ENCODE measurements around the gene LTBP4.
"Not testable (repeated sequence)": the region's sequence is repeated elsewhere in the genome, so short reads cannot be mapped to it uniquely, and the experiment has no call there.

LTBP4 gene

DNA sequence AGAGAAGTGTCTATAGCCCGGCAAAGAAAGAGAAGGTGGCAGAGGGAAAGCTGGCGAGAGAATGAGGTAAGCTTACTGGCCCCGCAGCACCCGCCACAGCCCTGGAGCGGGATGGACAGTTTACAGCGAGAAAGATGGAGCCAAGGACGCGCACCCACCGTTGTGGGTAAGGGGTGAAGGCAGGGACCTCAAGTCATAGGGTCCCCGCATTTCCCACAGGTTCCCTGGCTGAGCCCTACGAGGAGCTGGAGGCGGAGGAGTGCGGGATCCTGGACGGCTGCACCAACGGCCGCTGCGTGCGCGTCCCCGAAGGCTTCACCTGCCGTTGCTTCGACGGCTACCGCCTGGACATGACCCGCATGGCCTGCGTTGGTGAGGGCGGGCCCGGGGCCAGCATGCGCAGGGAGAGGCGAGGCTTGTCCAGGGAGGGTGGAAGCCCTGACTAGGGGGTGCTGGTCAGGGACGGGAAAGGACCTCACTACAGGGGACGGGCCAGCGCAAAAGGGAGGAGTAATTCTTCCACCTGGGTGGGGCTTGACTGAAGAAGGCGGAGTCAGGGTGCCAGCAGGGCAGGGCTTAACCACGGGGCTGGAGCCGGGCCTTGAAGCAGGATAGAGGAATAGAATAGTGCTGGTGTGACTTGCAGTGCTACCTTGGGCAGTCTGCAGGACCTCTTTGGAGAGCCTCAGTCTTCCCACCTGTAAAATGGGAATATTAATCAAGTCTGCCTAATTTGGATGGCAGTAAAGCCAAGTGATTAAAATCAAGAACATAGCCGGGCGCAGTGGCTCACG is 26.5 kb downstream of the LTBP4 start:
- DNase-seq (ENCODE audit: low read depth, low spot score), result peak; percentile 40

DNA sequence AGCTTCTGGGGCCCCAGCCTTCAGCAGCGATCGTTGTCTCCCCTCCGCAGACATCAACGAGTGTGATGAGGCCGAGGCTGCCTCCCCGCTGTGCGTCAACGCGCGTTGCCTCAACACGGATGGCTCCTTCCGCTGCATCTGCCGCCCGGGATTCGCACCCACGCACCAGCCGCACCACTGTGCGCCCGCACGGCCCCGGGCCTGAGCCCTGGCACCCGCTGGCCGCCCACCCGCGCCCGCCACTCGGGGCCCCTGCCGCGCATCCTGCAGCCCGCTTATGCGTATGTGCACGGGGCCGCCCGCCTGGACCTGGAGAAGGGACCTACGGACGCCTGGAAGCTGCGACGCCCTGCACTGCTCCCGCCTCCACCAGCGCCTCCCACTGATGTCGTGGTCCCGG is 28.2 kb downstream of the LTBP4 start:
- DNase-seq (ENCODE audit: low read depth, low spot score), result no peak

DNA sequence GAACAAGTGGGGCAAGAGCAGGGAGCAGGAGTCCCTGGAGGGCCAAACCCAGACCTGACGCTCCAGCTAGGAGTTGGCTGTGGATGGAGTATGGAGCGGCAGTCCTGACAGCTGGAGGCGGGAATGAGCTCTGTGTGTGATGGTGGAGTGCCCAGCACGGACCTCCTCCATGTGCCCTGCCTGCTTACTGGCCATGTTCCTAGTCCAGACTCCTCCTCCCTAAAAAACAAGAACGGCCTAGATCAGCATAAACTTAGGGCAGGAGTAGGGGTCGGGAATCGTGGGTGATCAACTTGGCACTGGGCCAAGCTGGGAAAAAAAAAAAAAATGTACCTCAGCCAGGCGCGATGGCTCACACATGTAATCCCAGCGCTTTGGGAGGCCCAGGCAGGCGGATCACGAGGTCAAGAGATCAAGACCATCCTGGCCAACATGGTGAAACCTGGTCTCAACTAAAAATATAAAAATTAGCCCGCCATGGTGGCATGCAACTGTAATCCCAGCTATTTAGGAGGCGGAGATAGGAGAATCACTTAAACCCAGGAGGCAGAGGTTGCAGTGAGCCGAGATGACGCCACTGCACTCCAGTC is 29.5 kb downstream of the LTBP4 start:
- DNase-seq (ENCODE audit: low read depth, low spot score), result peak; percentile 22

DNA sequence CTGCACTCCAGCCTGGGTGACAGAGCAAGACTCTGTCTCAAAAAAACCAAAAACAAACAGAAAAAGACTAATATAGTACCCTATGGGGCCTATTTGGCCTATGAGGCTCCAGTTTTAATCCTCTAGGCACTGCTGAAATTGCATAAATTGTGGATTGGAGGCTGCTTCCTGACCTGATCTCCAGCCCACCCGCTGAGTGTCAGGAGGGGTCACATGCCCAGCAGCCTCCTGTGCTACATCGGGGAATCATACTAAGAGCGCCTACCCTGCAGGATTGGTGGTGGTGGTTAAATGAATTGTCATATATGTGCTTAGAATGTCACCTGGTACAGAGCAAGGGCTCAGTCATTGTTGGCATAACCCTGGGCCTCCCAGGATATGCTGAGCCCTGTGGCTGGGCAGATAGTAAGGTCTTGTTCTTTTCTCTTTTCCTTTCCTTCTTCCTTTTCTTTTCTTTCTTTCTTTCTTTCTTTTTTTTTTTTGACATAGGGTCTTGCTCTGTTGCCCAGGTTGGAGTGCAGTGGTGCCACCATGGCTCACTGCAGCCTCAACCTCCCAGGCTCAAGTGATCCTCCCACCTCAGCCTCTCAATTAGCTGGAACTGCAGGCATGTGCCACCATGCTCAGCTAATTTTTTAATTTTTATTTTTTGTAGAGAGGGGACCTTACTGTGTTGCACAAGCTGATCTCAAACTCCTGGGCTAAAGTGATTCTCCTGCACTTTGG is 31.3 kb downstream of the LTBP4 start:
- peak; percentile 70 for DNase-seq (ENCODE audit: low read depth, low spot score)

DNA sequence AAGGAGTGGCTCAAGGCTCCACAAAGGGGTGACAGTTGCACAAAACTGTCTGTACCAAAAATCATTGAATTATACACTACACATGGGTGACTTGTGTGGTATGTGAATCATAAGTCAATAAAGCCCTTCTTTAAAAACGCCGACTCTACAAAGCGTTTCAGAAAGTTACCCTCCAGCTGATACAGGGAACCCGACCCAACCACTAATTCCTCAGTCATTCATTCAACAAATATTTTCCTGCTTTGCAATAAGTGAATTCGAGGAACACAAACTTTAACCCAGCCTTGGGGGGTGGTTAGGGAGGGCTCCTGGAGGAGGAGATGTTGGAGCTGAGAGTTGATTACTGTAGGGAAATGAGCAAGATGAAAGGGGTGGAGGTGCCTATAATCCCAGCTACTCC is 32.0 kb downstream of the LTBP4 start:
- DNase-seq (ENCODE audit: low read depth, low spot score), result no peak

DNA sequence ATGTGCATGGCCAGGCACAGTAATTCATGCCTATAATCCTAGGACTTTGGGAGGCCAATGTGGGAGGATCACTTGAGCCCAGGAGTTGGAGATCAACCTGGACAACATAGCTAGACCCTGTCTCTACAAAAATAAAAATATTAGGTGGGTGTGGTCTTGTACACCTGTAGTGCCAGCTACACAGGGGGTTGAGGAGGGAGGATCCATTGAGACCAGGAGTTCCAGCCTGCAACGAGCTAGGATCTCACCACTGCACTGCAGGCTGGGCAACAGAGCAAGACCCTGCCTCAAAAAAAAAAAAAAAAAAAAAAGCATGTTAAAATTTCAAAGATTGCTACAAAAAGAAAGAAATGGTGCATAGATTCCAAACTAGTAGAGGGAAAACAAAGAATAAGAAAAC is 37.2 kb downstream of the LTBP4 start:
- no peak for DNase-seq (ENCODE audit: low read depth, low spot score)

DNA sequence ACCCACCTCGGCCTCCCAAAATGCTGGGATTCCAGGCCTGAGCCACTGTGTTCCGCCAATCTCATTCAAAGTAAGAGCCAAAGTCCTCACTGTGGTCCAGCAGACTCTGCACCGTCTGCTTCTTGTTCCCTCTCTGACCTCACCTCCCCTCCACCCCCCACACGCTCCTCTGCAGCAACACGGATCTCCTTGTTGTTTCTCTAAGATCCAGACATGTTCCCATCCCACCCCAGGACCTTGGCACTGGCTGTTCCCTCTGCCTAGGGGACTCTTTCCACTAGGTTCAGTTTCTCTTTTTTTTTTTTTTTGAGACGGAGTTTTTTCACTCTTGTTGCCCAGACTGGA is 38.4 kb downstream of the LTBP4 start:
- DNase-seq (ENCODE audit: low read depth, low spot score), result no peak

DNA sequence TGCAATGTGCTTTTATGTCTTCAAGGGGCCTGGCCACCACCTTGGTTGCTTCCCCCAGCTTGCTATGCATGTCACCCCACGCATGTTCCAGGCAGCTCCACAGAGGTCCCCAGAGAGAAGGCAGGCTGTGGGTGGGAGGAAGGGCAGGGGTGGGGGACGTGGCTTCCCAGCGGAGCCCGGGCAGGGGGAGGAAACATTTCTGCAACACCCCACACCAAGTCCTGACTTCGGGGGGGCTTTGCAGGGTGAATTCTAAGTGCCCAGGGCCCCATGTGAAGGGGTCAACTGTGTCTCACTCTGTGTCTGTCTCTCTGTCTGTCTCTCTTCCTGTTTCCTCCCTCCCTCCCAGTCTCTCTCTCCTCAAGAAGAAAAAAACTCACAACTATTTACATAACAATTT is 39.6 kb downstream of the LTBP4 start:
- no peak for DNase-seq (ENCODE audit: low read depth, low spot score)

DNA sequence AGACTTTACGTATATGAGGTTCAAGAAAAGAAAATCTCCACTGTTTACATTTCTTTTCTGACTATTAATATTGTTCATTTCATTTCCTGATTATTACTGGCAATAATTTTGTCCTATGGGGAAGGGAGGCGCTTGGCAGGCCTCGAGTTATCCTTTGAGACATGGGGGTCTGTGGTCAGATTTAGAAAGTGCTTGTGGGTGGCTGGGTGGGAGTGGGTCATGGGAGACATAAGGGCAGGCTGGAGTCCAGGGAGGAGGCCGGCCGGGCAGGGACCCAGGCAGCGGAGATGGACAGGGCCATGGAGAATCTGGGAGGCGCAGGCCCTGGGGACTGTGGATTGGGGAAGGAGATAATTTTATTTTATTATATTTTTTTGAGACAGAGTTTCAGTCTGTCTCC is 40.1 kb downstream of the LTBP4 start:
- no peak for DNase-seq (ENCODE audit: low read depth, low spot score)

DNA sequence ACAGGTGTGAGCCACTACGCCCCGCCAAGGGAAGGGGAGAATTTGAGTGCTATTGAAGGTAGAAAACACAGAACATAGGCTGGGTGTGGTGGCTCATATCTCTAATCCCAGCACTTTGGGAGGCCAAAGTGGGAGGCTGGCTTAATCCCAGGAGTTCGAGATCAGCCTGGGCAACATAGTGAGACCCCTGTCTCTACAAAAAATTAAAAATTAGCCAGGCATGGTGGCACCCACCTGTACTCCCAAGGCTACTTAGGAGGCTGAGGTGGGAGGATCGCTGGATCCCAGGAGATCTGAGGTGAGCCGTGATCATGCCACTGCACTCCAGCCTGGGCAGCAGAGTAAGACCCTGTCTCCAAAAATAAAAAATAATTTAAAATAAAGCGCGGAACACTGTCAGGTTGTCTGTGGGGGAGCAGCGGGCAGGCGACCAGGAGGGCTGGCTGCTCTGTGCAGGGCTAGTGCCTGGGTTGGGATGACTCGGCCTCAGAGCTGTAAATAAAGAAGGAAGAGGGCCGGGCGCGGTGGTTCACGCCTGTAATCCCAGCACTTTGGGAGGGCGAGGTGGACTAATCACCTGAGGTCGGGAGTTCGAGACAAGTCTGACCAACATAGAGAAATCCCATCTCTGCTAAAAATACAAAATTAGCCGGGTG is 41.0 kb downstream of the LTBP4 start:
- no peak for DNase-seq (ENCODE audit: low read depth, low spot score)

DNA sequence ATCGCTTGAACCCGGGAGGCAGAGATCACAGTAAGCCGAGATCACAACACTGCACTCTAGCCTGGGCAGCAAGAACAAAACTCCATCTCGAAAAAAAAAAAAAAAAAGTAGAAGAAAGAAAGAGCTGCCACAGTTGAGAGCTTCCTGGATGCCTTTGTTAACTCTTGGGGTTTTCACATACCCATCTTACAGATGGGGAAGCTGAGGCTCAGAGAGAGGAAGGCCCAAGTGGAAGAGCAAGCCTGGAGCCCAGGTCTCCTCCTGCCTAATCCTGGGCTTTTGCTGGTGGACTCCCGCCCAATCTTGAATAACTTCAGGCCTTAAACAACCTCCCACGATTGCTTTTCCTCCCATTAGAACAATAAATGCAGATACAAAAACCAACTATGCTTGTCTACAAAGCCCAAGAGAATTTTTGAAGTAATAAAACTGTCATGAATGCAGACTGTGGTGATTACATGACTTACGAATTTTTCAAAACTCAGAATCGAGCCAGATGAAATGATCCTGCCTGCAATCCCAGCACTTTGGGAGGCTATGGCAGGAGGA is 41.7 kb downstream of the LTBP4 start:
- DNase-seq (ENCODE audit: low read depth, low spot score), result no peak

DNA sequence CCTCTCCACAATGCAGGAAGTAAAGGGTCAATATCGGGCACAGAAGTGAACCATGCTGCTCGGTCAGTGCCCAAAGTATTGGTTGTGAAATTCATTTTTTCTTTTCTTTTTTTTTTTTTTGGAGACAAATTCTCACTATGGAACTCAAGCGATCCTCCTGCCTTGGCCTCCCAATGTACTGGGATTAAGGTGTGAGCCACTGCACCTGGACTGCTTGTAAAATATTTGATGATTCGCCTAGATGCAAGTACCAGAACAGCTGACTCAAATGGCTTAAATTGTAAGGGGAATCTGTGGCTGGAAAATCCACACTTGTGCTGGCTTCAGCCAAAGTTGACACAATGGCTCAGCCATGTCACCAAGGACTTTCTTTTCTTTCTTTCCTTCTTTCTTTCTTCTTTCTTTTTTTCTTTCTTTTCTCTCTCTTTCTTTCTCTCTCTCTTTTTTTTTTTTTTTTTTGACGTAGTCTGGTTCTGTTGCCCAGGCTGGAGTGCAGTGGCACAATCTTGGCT is 45.6 kb downstream of the LTBP4 start:
- DNase-seq (ENCODE audit: low read depth, low spot score), result no peak

DNA sequence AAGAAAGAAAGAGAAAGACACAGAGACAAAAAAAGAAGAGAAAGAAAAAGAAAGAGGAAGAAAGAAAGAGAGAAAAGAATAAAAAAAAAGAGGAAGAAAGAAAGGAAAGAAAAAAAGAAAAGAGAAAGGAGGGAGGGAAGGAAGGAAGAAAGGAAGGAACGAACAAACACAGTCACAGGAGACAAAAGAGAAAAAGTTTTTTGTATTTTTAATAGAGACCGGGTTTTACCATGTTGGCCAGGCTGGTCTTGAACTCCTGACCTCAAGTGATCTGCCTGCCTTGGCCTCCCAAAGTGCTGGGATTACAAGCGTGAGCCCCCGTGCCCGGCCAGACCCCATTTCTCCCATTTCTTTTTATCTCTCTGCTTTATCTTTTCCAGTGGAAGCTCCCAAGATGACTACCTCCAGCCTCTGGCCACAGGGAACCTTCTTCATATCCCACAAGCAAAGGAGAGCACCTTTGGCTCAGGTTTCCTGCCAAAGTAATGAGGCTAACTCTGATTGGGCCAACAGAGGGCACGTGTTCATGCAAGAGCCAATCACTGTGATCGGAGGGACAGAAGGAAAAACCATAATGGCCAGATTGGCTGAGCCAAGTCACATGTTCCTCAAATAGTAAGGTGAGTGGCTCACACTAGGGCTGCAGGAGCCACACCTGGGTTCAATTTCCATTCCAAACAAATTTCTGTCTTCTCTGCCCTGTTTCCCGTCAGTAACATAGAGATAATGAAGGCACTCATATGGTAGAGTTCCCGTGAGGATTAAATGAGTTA is 48.9 kb downstream of the LTBP4 start:
- not testable (repeated sequence) for DNase-seq (ENCODE audit: low read depth, low spot score)

DNA sequence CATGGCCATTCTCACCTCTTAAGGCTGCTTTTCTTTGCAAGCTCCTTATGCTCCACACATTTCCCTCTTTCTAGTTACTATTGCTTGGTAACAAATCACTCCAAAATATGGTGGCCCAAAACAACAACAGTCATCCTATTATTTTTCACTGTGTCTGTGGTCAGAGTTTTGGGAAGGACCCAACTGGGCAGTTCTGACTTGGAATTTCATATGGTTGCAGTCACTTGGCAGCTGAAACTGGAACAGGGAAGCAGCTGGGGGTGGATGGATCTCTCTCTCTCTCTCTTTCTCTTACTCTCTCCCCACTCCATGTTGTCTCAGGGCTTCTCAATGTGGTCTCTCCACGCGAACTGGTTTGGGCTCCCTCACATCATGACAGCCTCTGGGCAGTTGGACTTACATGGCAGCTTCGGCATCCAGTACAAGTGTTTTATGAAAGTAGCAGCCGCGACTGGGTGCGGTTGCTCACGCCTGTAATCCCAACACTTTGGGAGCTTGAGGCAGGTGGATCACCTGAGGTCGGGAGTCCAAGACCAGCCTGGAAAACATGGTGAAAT is 49.7 kb downstream of the LTBP4 start:
- no peak for DNase-seq (ENCODE audit: low read depth, low spot score)

DNA sequence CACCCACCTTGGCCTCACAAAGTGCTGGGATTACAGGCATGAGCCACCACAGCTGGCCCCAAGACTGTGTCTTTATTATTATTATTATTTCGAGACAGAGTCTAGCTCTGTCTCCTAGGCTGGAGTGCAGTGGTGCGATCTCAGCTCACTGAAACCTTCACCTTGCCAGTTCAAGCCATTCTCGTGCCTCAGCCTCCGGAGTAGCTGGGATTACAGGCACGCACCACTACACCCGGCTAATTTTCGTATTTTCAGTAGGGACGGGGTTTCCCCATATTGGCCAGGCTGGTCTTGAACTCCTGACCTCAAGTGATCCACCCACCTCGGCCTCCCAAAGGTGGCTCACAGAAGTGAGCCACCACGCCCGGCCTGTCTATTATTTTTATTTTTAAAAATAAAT is 51.1 kb downstream of the LTBP4 start:
- not testable (repeated sequence) for DNase-seq (ENCODE audit: low read depth, low spot score)

DNA sequence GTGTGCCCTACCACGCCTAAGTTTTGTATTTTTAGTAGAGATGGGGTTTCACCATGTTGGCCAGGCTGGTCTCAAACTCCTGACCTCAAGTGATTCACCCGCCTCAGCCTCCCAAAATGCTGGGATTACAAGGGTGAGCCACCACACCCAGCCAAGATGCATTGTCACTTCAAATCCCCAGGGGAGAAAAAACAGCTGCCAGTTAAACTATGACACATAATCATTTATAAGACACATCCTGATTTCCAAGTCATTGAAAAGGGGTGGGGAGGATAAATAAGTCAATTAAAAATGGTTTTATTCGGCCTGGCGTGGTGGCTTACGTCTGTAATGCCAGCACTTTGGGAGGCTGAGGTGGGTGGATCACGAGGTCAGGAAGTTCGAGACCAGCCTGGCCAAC is 54.5 kb downstream of the LTBP4 start:
- not testable (repeated sequence) for DNase-seq (ENCODE audit: low read depth, low spot score)

DNA sequence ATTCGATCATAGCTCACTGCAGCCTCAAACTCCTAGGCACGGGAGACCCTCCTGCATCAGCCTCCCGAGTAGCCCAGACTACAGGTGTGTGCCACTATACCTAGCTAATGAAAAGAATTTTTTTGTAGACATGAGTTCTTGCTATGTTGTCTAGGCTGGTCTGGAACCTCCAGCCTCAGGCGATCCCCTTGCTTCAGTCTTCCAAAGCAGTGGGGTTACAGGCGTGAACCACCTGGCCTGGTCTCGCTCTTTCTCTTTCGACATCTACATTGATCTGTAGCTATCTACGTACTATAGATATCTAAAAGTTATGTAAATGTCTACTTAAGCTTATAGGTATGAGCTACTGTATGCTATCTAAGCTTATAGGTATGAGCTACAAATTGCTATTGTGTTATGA is 56.9 kb downstream of the LTBP4 start:
- no peak for DNase-seq (ENCODE audit: low read depth, low spot score)

DNA sequence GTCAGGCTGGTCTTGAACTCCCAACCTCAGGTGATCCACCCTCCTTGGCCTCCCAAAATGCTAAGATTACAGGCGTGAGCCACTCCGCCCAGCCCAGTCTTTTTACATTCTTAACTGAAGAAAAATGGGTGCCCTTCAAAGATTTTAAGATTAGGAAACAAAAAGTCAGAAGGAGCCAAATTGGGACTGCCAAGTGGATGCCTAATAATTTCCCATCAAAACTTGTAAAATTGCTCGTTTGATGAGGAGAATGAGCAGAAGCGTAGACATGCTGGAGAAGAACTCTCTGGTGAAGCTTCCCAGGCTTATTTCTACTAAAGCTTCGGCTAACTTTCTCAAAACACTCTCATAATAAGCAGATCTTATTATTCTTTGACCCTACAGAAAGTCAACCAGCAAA is 57.9 kb downstream of the LTBP4 start:
- no peak for DNase-seq (ENCODE audit: low read depth, low spot score)

DNA sequence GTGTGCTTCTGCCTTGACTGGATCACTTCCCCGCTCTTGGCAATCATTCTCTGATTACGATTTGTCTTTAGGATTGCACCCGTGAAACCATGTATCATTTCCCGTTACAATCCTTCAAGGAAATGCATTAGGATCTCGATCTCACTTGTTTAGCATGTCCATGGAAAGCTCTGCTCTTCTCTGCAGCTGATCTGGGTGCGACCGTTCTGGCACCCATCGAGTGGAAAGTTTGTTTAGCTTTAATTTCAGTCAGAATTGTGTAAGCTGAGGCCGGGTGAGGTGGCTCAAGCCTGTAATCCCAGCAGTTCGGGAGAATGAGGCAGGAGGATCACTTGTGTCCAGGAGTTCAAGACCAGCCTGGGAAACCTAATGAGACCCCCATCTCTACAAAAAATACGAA is 58.4 kb downstream of the LTBP4 start:
- DNase-seq (ENCODE audit: low read depth, low spot score), result no peak

DNA sequence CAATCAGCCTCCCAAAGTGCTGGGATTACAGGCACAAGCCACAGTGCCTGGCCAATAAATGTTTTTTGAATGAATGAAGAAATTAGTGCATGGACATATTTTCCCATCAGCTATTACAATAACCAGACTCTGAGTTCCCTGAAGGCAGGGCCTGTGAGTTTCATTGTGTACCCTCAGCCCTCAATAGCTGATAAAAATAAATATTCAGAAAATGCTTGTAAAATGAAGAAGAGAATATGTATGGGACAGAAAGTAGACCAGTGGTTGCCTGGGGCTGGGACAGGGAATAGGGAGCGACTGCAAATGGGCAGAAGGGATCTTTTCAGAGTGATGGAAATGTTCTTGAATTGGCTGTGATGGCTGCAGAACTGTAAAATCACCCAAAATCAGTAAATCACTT is 60.4 kb downstream of the LTBP4 start:
- no peak for DNase-seq (ENCODE audit: low read depth, low spot score)
